Measurements from ENCODE around the gene PXDC1.

GRCh38 chr6:3762359-3762758, 10.8 kb upstream of the PXDC1 start:
- TF ChIP-seq CTCF (IDR thresholded peaks at IDR 0.05; ENCODE audit: low read depth, low read length) (no peak), POLR2A (IDR thresholded peaks at IDR 0.05; ENCODE audit: extremely low read depth, insufficient read length) (no peak)

Data from NB4 (cell line).